B cell (primary cell): Measurements from ENCODE around the gene ADORA2B.

Experiments used
- CTCF ChIP-seq: fragments of 200-600 bp; IDR thresholded peaks from one replicate; pipeline ENCODE4 v1.8.0; 2022; ENCODE audit warnings: antibody characterized with exemption, mild to moderate bottlenecking
- EZH2 ChIP-seq: IDR thresholded peaks from 2 replicates; pipeline ENCODE4 v1.6.1; 2012; ENCODE audit warnings: borderline replicate concordance, low read depth, mild to moderate bottlenecking, moderate library complexity, low read length; ENCODE audit not compliant: insufficient read depth, poor library complexity, severe bottlenecking

GRCh38 chr17:15921640-15922039 lies 23.3 kb upstream of the ADORA2B start:
- TF ChIP-seq CTCF (no peak), EZH2 (no peak)
